Fibroblast of skin of left biceps (primary cell): ENCODE data around the gene PARD3B.

Experiments used
- DNase-seq, 2 experiments: peaks; one replicate each; pipeline ENCODE4 v3.0.0-alpha.2; 2013; ENCODE audit warnings: low read depth in 2 of 2

The PARD3B gene

DNA sequence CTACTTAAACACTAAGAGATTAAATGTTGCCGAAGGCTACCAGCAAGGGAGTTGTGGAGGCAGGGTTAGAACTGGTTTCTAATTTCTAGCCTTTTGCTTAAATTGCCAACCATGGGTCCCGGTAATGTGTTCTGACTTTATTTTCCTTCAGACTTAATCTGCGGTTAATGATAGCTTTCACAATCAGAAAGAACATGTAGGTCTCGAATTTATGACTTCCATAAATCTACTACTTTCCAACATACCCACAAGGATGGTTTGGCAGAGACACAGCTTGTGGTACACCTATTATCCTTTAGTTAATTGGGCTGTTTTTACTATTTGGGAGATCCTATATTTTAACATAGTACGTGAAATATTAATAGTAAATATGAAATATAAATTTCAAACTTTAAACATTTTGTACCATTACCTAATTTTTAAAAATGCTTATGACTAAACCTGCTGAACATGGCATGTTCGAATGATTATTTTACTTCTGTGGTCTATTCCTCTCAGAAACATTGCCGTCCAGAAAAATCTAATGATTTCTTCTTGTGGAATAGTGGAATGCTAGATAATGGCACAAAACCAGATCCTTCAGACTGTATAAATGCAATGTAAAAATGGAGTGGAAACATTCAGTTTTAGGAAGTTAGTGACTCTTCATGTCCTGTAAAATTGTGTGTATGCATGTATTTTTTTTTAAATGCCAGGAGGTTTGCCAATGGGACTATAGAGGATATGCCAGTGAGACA is 41.3 kb downstream of the PARD3B start:
- DNase-seq = no peak

GRCh38 chr2:204590063-204590462 is 44.8 kb downstream of the PARD3B start:
- no peak for DNase-seq

GRCh38 chr2:204591225-204591624 is 46.0 kb downstream of the PARD3B start:
- no peak for DNase-seq

GRCh38 chr2:204604061-204604460 is 58.8 kb downstream of the PARD3B start:
- no peak for DNase-seq

DNA sequence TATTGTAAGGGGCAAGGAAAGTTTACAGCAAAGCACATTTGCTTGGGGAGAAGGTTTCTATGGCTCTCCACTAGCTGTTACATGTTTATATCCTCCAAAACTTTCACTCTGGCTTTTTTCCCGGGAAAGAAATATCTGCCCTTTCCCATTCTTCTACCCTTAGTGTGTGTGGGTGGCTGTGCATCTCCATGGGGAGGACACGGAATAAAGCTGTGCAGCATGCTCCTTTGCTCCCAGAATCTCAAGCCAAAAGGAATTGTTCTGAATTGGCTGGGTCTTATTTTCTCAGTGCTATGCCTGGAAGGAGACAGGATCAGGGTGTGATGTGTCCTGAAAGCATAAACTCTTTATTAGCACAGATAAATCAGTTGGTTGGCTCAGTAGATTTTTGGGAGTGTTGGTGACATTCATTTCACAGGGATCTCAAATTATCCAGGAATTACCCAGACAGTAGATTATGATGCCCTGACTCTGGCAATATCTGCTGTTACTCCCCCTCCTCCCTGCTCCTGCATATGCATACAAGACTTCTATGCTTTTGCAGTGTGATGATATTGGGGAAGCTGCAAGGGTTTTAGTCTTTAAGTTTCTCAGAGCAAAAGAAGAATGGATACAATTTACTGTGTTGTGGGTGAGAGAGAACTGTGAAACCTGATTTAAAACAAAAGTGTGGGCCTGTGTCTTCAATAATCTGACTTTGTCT is 63.1 kb downstream of the PARD3B start:
- no peak for DNase-seq

- DNase-seq = no peak
These were observed 65.8 kb downstream of the PARD3B start for GRCh38 chr2:204611017-204611631.

DNA sequence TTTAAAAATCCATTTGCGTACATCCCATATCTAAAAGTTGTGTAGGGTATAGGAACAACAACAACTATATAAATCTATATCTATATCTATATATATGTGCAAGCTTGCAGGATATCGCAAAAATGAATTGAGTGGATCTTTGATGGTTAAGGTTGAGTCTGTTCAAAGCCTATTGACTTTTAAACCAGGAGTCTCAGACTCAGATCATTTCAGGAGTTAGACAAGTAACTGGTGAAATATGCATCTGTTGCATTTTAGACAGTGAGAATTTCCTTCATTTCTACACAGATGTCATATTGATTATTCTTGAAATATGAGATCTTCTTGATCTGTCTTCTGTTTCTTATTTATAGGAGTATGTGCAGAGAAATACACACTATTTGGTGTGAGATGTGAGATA is 66.5 kb downstream of the PARD3B start:
- DNase-seq = no peak

DNA sequence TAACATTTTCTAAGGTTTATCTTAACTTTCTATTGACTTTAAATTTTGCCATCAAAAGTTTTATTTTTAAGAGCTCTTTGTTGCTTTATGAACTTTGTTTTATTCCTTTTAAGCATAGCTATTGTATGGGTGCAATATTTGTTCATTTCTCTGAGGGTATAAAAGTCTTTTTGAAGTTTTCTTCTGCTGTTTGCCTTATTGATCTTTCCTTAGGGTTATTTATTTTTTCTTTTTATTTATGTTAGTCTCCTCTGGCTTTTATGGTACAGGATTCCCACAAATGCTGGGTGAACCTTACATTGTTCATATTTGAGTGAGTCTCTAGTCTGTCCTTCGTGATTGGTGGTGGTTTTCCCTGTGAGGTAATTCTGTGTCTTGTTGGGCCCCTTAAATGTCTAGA is 68.4 kb downstream of the PARD3B start:
- no peak for DNase-seq

DNA sequence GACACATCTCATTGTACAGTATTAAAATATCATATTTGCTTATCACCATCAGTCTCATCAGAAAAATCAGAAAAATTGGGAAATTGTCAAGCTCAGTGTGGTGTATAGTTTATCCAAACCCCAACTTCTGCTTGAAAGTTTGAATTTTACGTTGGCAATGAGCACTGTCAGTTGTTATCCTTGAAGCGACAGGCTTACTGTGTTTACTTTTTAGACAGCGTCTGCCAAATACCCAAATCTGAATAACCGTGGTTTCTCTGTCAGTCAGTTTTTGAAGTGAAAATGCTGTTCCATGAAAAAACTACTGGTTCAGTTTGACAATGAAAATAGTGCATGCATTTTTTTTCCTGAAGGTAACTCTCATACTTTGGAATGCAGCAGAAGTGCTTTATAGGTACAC is 70.2 kb downstream of the PARD3B start:
- DNase-seq = no peak

DNA sequence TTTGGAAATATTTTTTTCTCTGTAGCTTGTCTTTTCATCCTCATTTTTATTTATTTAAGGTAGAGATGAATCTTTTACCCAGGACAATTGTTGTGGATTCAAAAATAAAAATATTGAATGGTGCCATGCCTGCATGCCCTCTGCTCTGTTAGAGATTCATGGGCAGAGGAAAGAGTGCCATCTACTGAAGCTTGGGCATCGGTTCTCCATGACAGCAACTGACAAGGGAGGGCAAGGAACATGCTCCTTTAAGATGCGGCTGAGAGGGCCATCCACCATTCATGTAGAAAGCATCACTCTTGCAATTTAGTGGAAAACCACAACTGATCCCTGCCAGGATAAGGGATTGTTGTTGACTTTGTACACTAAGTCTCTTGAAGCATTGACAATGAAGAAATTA is 79.9 kb downstream of the PARD3B start:
- DNase-seq = no peak

- DNase-seq = no peak
These were observed 83.8 kb downstream of the PARD3B start for GRCh38 chr2:204628926-204629712.

GRCh38 chr2:204632410-204632809 is 87.1 kb downstream of the PARD3B start:
- no peak for DNase-seq

- no peak for DNase-seq
These were observed 89.3 kb downstream of the PARD3B start for GRCh38 chr2:204634564-204634963.

GRCh38 chr2:204635478-204635877 is 90.2 kb downstream of the PARD3B start:
- no peak for DNase-seq

GRCh38 chr2:204638471-204639194 is 93.4 kb downstream of the PARD3B start:
- DNase-seq = no peak

DNA sequence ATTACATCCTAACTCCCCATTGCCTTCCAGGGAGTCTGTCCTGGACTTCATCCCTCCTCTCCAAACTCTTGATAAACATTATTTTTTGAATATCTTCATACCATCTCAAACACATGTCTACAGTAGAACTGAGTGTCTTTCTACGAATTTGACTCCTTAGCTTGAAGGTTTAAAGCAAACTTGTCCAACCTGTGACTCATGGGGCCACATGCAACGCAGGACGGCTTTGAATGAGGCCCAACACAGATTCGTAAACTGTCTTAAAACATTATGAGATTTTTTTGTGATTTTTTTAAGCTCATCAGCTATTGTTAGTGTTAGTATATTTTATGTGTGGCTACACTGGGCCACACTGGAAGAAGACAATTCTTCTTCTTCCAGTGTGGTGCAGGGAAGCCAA is 98.1 kb downstream of the PARD3B start:
- no peak for DNase-seq

DNA sequence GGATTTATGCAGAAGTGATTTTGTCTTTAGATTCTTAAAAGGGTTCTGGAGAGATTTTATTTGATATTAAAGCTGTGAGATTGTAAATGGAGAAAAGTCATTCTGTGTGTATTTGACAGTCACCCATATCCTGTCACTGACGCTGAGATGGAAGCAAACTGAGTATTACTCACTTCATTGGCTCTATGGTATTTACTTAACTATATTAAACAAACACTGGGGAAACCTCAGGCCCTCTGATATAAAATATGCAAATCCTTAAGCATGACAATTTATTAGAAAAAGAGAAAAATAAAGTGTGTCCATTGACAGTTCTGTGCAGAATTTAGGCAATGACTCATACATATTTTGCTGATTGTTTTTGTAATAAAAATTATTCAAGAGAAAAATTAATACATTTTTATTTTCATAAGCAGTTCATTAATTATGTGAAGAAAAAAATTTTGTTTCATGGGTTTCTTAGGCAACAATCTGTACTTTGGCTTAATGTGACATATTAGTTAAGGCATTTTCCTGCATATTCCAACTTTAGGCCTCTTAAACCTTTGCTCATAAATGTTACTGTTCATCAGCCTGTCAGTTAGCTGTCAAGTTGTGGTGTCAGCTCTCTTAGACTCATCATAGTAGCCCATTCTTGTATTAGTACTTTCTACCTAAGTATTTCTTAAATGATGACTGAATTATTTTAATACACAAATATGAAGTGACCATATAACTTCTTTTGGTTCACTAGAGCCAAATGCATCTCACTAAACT is 99.9 kb downstream of the PARD3B start:
- no peak for DNase-seq

- no peak for DNase-seq
These were observed 102.4 kb downstream of the PARD3B start for GRCh38 chr2:204647626-204648025.

GRCh38 chr2:204650611-204651010 is 105.3 kb downstream of the PARD3B start:
- DNase-seq = no peak

GRCh38 chr2:204652063-204652462 is 106.8 kb downstream of the PARD3B start:
- DNase-seq = no peak

- no peak for DNase-seq
These were observed 109.4 kb downstream of the PARD3B start for GRCh38 chr2:204654669-204655068.
